ENCODE data around the gene ALDH1A3.

- TF ChIP-seq CTCF (IDR thresholded peaks at IDR 0.05; ENCODE audit: low read depth, low read length) (no peak), POLR2A (IDR thresholded peaks at IDR 0.05; ENCODE audit: extremely low read depth, insufficient read length) (no peak), MAX (IDR thresholded peaks at IDR 0.05; ENCODE audit: low read depth, low read length) (no peak), MYC (IDR thresholded peaks at IDR 0.05; ENCODE audit: low read depth, low read length) (no peak)
Observed at GRCh38 chr15:100831467-100831866, 48.2 kb upstream of the ALDH1A3 start.
